HS-5 (cell line): ENCODE results near the gene TMEM229B.

ENCODE experiments used
- DNase-seq: peaks from one replicate; pipeline ENCODE4 v3.0.0-alpha.2; 2012; ENCODE audit warnings: low read depth

Gene TMEM229B

DNA sequence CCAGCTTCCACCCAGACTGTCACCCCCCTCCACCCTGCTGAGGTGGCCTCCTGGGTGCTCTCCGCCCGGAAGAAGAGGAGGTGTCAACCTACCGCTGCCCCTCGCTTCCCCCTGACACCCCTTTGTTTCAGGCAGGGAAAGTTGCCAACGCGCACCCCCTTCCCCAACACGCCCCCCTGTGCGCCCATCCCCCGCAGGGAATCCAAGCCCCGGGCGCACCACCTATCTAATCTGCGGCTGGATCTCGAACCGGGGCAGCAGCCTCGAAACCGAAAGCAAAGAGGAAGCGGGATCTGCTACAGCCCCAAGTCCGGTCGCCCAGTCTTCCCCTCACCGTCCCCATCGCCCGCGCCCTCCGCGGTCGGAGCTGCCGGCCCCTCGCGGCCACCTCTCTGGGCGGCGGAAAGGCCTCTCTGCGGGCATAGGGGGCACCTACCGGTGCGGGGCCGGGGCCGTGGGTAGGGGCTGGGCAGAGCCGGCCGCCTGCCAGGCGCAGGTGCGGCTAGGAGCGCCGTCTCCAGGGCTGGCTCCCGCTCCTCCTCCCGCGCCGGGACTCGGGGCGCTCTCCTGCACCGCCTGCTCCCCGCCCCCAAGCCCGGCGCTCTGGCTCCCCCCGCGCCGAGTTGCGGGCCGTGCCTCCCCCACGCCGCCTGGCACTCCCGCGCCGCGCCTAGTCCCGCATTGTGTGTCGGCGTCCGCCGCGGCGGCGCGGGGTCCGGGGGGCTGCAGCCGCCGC lies 26.3 kb upstream of the TMEM229B start:
- DNase-seq, result no peak

DNA sequence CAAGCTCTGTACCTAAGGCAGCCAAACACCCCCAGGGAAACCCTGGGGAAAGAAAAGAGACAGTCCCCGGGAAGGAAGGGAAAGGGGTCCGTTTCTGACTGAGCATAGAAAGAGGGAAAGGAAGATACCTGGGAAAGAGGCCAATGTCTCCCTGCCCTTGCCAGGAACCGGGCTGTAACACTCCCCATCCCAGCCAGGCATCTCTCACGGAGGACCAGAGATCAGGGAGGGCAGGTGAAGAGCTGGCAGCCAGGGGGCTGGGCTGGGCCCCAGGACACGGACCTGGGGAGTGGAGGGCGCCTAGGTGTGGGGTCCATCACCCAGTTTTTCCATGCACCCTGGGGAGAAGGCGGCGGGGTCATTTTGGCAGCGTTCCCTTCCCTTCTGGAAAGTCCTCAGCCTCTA lies 25.7 kb upstream of the TMEM229B start:
- DNase-seq, result no peak

GRCh38 chr14:67513631-67514108 lies 25.1 kb upstream of the TMEM229B start:
- DNase-seq, result no peak

DNA sequence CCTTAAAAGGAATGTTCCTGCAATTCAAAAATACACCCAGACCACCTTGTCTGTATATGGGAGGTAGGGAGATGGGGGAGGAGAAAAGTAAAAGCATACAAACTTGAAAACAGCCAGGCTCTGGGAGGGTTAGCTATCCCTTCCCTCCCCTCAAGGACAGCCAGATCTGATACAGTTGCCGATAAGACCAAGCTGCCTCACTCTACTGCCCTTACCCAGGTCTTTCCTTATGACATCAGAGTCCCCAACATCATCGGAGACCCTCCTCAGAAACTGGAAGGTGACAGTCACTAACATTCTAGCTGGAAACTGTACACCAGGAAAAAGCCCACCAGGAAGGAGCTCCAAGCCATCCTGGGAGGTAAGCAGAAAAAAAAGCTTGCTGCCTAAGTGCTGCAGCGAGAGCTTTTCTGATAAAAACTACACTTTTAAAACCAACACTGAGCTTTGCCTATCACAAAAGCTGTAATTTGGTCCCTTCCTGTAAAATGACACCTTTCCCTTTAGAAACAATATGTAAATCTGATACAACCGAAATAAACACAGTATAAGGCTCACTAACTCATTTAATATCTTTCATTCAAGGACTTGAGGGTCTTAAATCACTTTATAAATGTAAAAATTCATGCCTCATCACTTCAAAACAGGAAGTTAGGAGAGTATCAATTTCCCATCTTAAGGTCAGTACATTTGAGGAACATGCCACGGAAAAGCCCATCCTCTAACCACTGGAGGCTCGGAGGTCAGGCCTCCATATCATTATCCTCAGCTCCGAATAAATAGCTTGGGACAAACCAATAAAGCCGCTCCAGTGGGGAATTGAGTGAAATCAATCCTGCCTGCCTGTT lies 24.2 kb upstream of the TMEM229B start:
- DNase-seq, result no peak

- no peak for DNase-seq
Measured at GRCh38 chr14:67510836-67511235, 22.3 kb upstream of the TMEM229B start.

DNA sequence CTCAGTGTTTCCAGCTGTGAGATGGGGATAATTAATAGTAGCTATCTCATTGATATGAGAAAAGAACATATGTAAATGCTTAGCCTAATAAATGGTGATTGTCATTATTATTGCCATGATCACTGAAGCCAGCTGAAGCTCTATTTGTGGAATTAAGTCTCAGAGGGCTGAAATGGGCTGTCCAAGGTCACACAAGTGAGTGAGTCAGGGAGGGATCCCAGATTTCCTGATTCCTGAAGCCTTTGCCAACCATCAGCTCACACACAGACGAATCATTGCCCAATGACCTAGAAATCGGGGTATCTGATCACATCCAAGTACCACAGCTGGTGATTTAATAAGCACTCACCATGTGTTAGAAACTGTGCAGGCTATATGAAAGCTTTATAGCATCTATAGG lies 21.6 kb upstream of the TMEM229B start:
- DNase-seq, result no peak

GRCh38 chr14:67508956-67509355 lies 20.4 kb upstream of the TMEM229B start:
- no peak for DNase-seq

DNA sequence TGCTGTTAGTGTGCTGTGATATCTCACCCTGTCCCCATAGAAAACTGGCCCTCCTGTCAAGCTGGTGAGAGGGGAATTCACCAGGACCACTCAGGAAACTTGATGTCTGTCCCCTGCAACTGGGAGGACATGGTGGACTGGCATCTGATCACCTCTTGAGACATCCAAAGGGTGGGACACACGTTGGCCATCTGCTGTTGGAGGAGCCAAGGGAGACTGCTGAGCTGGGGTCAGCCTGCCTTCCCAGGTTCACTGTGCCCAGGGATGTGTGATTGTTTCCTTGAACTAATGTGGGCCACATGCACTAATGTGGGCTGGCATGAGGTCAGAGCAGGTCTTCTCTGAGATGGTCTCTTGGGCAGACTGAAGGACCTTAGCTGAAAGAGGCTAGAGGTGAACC lies 16.7 kb upstream of the TMEM229B start:
- no peak for DNase-seq

GRCh38 chr14:67503331-67503730 lies 14.8 kb upstream of the TMEM229B start:
- no peak for DNase-seq

GRCh38 chr14:67502867-67503266 lies 14.3 kb upstream of the TMEM229B start:
- no peak for DNase-seq

GRCh38 chr14:67501670-67502069 lies 13.1 kb upstream of the TMEM229B start:
- DNase-seq, result no peak

GRCh38 chr14:67500981-67501380 lies 12.5 kb upstream of the TMEM229B start:
- DNase-seq, result no peak

GRCh38 chr14:67497716-67498115 lies 9.2 kb upstream of the TMEM229B start:
- DNase-seq, result no peak

GRCh38 chr14:67497216-67497615 lies 8.7 kb upstream of the TMEM229B start:
- no peak for DNase-seq

- DNase-seq, result no peak
Measured at GRCh38 chr14:67495827-67496226, 7.3 kb upstream of the TMEM229B start.

DNA sequence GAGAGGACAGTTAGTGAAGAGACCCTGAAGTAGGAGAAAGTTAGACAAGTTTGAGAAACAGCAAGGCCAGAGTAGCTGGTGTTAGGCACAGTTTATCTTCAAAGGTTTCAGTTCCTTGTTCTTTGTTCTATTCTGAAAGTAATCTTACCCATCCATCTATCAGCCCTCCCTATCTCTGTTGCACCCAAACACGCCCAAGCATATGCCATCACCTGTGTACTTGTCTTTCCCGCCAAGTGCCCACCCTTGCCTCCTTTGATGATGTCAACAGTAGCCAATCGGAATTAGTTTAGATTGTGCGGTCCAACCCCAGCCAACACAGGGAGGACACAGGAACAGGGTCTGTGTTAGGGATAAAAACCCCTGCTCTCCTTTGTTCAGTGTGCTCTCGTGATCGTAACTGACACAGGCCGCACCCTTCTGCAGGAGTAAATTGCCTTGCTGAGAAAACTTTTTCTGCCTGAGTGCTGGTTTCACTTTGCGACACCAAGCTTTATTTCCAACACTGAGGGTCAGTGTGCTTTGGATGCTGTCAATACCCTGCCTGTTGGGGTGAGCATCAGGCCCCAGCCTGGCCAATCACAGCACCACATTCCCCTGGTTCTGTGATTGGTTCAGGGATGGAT lies 4.7 kb upstream of the TMEM229B start:
- no peak for DNase-seq

DNA sequence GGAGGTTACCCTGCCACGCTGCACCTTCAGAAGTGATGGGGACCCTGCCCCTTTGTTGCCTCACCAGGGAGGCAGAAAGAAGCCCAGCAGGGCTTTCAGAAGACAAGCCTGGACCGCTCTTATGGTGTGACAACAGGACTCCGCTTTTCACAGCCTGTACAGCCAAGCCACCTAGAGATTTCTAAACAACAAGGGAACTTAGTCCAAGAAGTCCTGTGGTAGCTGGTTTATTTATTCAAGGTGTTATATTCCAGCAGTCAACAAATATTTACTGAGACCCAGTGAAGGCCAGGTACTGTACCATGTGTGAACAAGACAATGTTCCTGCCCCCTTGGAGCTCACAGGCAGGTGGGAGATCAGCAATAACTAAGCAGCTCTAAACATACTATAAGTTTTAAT lies 4.0 kb upstream of the TMEM229B start:
- no peak for DNase-seq

GRCh38 chr14:67491741-67492507 lies 3.4 kb upstream of the TMEM229B start:
- no peak for DNase-seq

DNA sequence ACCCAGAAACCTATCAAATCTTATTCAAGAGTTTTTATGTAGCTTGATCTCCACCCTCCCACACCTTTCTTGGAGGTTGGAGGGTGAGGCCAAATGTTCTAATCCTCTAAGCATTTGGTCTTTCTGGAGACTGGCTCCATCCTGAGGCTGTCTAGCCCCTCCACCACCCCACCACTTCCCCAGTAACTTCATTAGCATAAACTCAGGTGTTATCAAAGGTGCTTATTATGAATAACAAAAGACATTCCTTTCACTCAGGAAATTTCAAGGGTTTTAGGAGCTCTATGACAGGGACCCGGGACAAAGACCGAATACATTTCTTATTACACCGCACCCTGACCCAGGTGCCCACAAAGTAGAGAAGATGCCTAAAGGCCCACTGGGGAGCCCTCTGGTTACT lies 2.8 kb upstream of the TMEM229B start:
- DNase-seq, result no peak

DNA sequence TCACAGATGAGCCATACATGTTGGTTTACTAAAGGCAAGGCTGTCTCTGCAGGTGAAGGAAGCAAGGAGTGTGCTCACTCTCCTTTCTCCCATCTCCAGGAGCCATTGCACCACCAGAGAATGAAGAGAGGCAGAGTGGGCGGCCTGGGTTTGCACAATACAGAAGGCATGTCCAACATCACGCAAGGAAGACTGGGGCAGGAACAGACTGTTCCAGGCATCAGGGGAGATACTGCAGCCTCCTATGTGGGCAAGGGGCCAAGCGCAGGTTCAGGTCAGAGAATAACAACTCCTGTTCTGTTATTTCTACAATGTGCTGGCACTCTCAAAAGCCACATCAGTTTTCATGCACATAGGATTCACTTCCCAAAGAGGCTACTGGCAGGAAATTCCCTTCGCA lies 1.7 kb upstream of the TMEM229B start:
- DNase-seq, result no peak

DNA sequence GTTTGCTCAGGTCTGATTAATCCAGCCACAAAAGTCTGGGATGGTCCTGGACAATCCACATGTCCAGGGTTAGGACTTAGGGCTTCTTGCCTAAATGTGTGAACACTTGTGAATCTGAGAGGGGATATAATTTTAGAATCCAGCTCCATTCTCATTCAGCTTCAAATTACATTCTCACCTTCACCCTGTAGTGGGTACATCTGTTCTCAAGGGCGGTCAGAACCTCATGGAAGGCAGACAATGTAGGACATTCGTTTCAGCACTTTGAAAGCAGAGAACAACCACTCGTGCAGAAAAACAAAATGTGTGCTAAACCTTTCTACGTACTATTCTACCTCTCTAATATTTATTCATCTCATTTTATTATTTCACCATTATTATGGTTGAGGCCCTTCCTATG lies 1.2 kb downstream of the TMEM229B start:
- no peak for DNase-seq

GRCh38 chr14:67486890-67487289 lies 1.6 kb downstream of the TMEM229B start:
- DNase-seq, result no peak
